Measurements from ENCODE around the gene ADGRF3.
"Not testable (repeated sequence)": the region's sequence is repeated elsewhere in the genome, so short reads cannot be mapped to it uniquely, and the experiment has no call there.

The ADGRF3 gene

DNA sequence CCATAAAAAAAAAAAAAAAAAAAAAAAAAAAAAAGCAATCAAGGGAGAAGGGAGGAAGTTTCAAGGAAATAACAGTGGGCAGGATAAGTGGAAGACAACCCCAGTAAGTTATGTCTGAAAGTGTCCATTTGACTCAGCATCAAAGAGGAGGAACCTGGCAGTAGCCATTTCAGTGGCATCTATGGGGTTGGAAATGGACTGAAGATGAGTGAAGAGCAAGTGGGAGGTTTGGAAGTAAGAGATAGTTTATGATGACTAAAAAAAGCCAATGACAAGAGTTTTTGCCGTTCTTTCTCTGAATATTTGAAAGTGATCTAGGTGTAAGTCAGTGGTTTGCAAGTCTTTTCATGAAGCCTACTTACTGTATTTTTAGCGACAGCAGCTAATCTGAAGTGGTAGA is 9.9 kb downstream of the ADGRF3 start:
- no peak for DNase-seq
- H3K4me3 ChIP-seq (ENCODE audit: insufficient read depth, low read depth, low read length, poor library complexity, severe bottlenecking): no peak overlapping the region
- no peak overlapping the region for H3K27ac ChIP-seq (ENCODE audit: insufficient read depth, low read length, poor library complexity, severe bottlenecking)
- no peaks in the 10 kb centered on the region for H3K27me3 ChIP-seq (replicated peaks; ENCODE audit: control insufficient read depth, insufficient read depth, low read length, poor library complexity, severe bottlenecking)
- no peaks in the 10 kb centered on the region for H3K9me3 ChIP-seq (ENCODE audit: control insufficient read depth, low read length)
- H3K36me3 ChIP-seq (ENCODE audit: control insufficient read depth, insufficient read depth, low read length): no peaks in the 10 kb centered on the region
- no peaks in the 10 kb centered on the region for H3K4me1 ChIP-seq (ENCODE audit: control insufficient read depth, insufficient read depth, low read length, poor library complexity, severe bottlenecking)

DNA sequence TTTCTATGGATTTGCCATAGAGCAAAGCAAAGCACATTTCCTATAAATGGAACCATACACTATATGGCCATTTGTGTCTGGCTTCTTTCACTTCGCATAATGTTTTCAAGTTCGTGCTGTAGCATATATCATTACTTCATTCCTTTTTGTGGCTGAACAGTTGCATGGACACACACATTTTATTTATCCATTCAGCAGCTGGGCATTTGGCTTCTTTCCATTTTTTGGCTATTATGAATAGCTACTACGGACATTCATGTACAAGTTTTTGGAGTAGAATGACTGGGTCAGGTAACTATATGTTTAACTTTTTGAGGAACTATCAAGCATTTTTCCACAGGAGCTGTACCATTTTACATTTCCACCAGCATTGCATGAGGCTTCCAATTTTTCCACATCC is 11.4 kb downstream of the ADGRF3 start:
- no peaks in the 10 kb centered on the region for H3K9me3 ChIP-seq (ENCODE audit: control insufficient read depth, low read length)
- no peak for DNase-seq
- no peaks in the 10 kb centered on the region for H3K27me3 ChIP-seq (replicated peaks; ENCODE audit: control insufficient read depth, insufficient read depth, low read length, poor library complexity, severe bottlenecking)
- H3K4me3 ChIP-seq (ENCODE audit: insufficient read depth, low read depth, low read length, poor library complexity, severe bottlenecking): no peak overlapping the region
- H3K27ac ChIP-seq (ENCODE audit: insufficient read depth, low read length, poor library complexity, severe bottlenecking): no peak overlapping the region
- H3K4me1 ChIP-seq (ENCODE audit: control insufficient read depth, insufficient read depth, low read length, poor library complexity, severe bottlenecking): no peaks in the 10 kb centered on the region
- no peaks in the 10 kb centered on the region for H3K36me3 ChIP-seq (ENCODE audit: control insufficient read depth, insufficient read depth, low read length)

GRCh38 chr2:26333293-26333692 is 13.3 kb downstream of the ADGRF3 start:
- Histone ChIP-seq H3K36me3 (ENCODE audit: control insufficient read depth, insufficient read depth, low read length) (no peaks in the 10 kb centered on the region), H3K27me3 (replicated peaks; ENCODE audit: control insufficient read depth, insufficient read depth, low read length, poor library complexity, severe bottlenecking) (no peaks in the 10 kb centered on the region), H3K4me3 (ENCODE audit: insufficient read depth, low read depth, low read length, poor library complexity, severe bottlenecking) (no peak overlapping the region), H3K9me3 (ENCODE audit: control insufficient read depth, low read length) (no peaks in the 10 kb centered on the region), H3K27ac (ENCODE audit: insufficient read depth, low read length, poor library complexity, severe bottlenecking) (no peak overlapping the region), H3K4me1 (ENCODE audit: control insufficient read depth, insufficient read depth, low read length, poor library complexity, severe bottlenecking) (no peaks in the 10 kb centered on the region)
- no peak for DNase-seq

GRCh38 chr2:26331321-26331720 is 15.3 kb downstream of the ADGRF3 start:
- H3K9me3 ChIP-seq (ENCODE audit: control insufficient read depth, low read length); DNase-seq; H3K27ac ChIP-seq (ENCODE audit: insufficient read depth, low read length, poor library complexity, severe bottlenecking); H3K4me1 ChIP-seq (ENCODE audit: control insufficient read depth, insufficient read depth, low read length, poor library complexity, severe bottlenecking); H3K27me3 ChIP-seq (replicated peaks; ENCODE audit: control insufficient read depth, insufficient read depth, low read length, poor library complexity, severe bottlenecking); H3K4me3 ChIP-seq (ENCODE audit: insufficient read depth, low read depth, low read length, poor library complexity, severe bottlenecking); H3K36me3 ChIP-seq (ENCODE audit: control insufficient read depth, insufficient read depth, low read length): not testable (repeated sequence)

DNA sequence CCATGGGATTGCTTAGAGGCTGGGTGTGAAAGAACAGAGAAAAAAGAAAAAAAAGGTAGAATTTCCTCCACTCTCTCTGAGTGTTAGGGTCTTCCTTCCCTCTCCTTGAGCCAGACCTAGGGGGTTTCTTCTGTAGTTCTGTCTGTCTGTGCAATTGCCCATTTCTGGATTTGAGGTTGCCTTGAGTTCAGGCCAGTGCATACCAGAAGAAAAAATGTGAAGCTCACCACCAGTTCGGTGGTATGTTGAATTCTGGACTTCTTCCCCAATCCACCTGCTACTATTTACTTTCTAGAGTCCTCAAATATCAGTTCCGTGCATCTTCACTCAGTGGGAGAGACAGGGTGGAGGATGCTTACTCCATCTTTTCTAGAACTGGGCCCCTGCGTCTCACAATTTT is 16.0 kb downstream of the ADGRF3 start:
- no peak overlapping the region for H3K4me3 ChIP-seq (ENCODE audit: insufficient read depth, low read depth, low read length, poor library complexity, severe bottlenecking)
- no peaks in the 10 kb centered on the region for H3K9me3 ChIP-seq (ENCODE audit: control insufficient read depth, low read length)
- DNase-seq: no peak
- H3K36me3 ChIP-seq (ENCODE audit: control insufficient read depth, insufficient read depth, low read length): no peaks in the 10 kb centered on the region
- no peaks in the 10 kb centered on the region for H3K4me1 ChIP-seq (ENCODE audit: control insufficient read depth, insufficient read depth, low read length, poor library complexity, severe bottlenecking)
- no peaks in the 10 kb centered on the region for H3K27me3 ChIP-seq (replicated peaks; ENCODE audit: control insufficient read depth, insufficient read depth, low read length, poor library complexity, severe bottlenecking)
- no peak overlapping the region for H3K27ac ChIP-seq (ENCODE audit: insufficient read depth, low read length, poor library complexity, severe bottlenecking)

- H3K27ac ChIP-seq (ENCODE audit: insufficient read depth, low read length, poor library complexity, severe bottlenecking): no peak overlapping the region
- H3K4me1 ChIP-seq (ENCODE audit: control insufficient read depth, insufficient read depth, low read length, poor library complexity, severe bottlenecking): no peaks in the 10 kb centered on the region
- H3K36me3 ChIP-seq (ENCODE audit: control insufficient read depth, insufficient read depth, low read length): no peaks in the 10 kb centered on the region
- no peaks in the 10 kb centered on the region for H3K9me3 ChIP-seq (ENCODE audit: control insufficient read depth, low read length)
- no peak overlapping the region for H3K4me3 ChIP-seq (ENCODE audit: insufficient read depth, low read depth, low read length, poor library complexity, severe bottlenecking)
- no peaks in the 10 kb centered on the region for H3K27me3 ChIP-seq (replicated peaks; ENCODE audit: control insufficient read depth, insufficient read depth, low read length, poor library complexity, severe bottlenecking)
- DNase-seq: peak; percentile 41 to 63 (median 46)
Measured at GRCh38 chr2:26330114-26330549, 16.5 kb downstream of the ADGRF3 start.

- H3K36me3 ChIP-seq (ENCODE audit: control insufficient read depth, insufficient read depth, low read length); H3K4me1 ChIP-seq (ENCODE audit: control insufficient read depth, insufficient read depth, low read length, poor library complexity, severe bottlenecking); DNase-seq; H3K27ac ChIP-seq (ENCODE audit: insufficient read depth, low read length, poor library complexity, severe bottlenecking); H3K9me3 ChIP-seq (ENCODE audit: control insufficient read depth, low read length); H3K27me3 ChIP-seq (replicated peaks; ENCODE audit: control insufficient read depth, insufficient read depth, low read length, poor library complexity, severe bottlenecking); H3K4me3 ChIP-seq (ENCODE audit: insufficient read depth, low read depth, low read length, poor library complexity, severe bottlenecking): not testable (repeated sequence)
Measured at GRCh38 chr2:26329083-26329482, 17.5 kb downstream of the ADGRF3 start.

DNA sequence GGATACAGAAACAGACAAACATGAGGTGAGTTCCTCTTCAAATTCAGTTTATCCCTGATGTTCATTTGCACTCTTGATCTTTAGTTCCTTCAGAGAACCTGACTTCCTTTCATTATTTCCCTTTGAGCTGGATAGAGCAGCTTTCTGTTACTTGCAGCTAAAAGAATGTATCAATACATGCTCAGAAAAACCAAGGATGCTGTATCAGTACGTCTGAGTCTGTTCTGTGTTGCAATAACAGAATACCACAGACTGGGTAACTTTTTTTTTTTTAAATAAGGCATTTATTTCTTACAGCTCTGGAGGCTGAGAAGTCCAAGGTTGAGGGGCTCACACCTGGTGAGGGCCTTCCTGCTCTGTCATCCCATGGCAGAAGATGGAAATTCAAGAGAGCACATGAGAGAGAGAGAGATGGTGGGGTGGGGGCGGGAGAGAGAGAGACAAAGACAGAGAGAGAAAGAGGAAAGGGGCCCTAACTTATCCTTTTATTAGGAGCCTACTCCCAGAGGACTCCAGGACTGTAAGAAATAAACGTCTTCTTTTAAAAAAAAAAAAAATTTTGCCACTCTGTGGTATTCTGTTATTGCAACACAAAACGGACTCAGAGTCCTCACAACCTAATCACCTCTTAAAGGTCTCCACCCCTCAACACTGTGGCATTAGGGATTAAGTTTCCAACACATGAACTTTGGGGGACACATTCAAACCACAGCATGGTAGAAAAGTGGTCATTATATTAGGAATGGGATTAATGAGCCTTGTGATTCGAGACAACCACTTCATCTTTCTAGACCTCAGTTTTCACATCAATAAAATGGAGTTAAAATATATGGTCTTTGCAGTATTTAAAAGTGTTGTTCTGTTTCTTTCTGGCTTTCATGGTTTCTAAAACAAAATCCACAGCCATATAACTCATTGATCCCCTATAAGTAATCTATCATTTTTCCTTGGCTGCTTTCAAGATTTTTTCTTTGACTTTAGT is 19.0 kb downstream of the ADGRF3 start:
- no peak for DNase-seq
- H3K9me3 ChIP-seq (ENCODE audit: control insufficient read depth, low read length): no peaks in the 10 kb centered on the region
- H3K36me3 ChIP-seq (ENCODE audit: control insufficient read depth, insufficient read depth, low read length): no peaks in the 10 kb centered on the region
- no peaks in the 10 kb centered on the region for H3K27me3 ChIP-seq (replicated peaks; ENCODE audit: control insufficient read depth, insufficient read depth, low read length, poor library complexity, severe bottlenecking)
- no peaks in the 10 kb centered on the region for H3K4me1 ChIP-seq (ENCODE audit: control insufficient read depth, insufficient read depth, low read length, poor library complexity, severe bottlenecking)
- no peak overlapping the region for H3K4me3 ChIP-seq (ENCODE audit: insufficient read depth, low read depth, low read length, poor library complexity, severe bottlenecking)
- H3K27ac ChIP-seq (ENCODE audit: insufficient read depth, low read length, poor library complexity, severe bottlenecking): no peak overlapping the region

- Histone ChIP-seq H3K27ac (ENCODE audit: insufficient read depth, low read length, poor library complexity, severe bottlenecking) (no peak overlapping the region), H3K36me3 (ENCODE audit: control insufficient read depth, insufficient read depth, low read length) (no peaks in the 10 kb centered on the region), H3K4me1 (ENCODE audit: control insufficient read depth, insufficient read depth, low read length, poor library complexity, severe bottlenecking) (no peaks in the 10 kb centered on the region), H3K27me3 (replicated peaks; ENCODE audit: control insufficient read depth, insufficient read depth, low read length, poor library complexity, severe bottlenecking) (no peaks in the 10 kb centered on the region), H3K9me3 (ENCODE audit: control insufficient read depth, low read length) (no peaks in the 10 kb centered on the region), H3K4me3 (ENCODE audit: insufficient read depth, low read depth, low read length, poor library complexity, severe bottlenecking) (no peak overlapping the region)
- no peak for DNase-seq
Measured at GRCh38 chr2:26326514-26326913, 20.1 kb downstream of the ADGRF3 start.

GRCh38 chr2:26325851-26326250 is 20.7 kb downstream of the ADGRF3 start:
- H3K27ac ChIP-seq (ENCODE audit: insufficient read depth, low read length, poor library complexity, severe bottlenecking): no peak overlapping the region
- DNase-seq: no peak
- no peaks in the 10 kb centered on the region for H3K27me3 ChIP-seq (replicated peaks; ENCODE audit: control insufficient read depth, insufficient read depth, low read length, poor library complexity, severe bottlenecking)
- no peak overlapping the region for H3K4me3 ChIP-seq (ENCODE audit: insufficient read depth, low read depth, low read length, poor library complexity, severe bottlenecking)
- no peaks in the 10 kb centered on the region for H3K9me3 ChIP-seq (ENCODE audit: control insufficient read depth, low read length)
- no peaks in the 10 kb centered on the region for H3K4me1 ChIP-seq (ENCODE audit: control insufficient read depth, insufficient read depth, low read length, poor library complexity, severe bottlenecking)
- no peaks in the 10 kb centered on the region for H3K36me3 ChIP-seq (ENCODE audit: control insufficient read depth, insufficient read depth, low read length)

All from effector memory CD4-positive, alpha-beta T cell (primary cell).